B cell (primary cell): Measurements from ENCODE around the gene QPCT. TPM values are rescaled to one million over a fixed set of nuclear protein-coding genes. Genes with fewer than 3 reads are reported as not detected.
A peak's percentile ranks its signal among the peaks of the same experiment; 100 is the strongest.

ENCODE experiments used
- ATAC-seq: fragments of 200-7000 bp; cut with Tn5 transposase; one replicate; pipeline ENCODE4 v1.10.0; 2021; ENCODE audit warnings: low read depth, mild to moderate bottlenecking, moderate number of reproducible peaks, moderate library complexity
- CTCF ChIA-PET: fragments of 350-600 bp; sonication (Branson Sonifier 250); formaldehyde crosslinking; loops from one replicate; lab custom pipeline; 2021; ENCODE audit warnings: antibody characterized with exemption, inconsistent platforms; lab: Charles Lee
- POLR2A ChIA-PET: fragments of 350-600 bp; sonication (Branson Sonifier 250); formaldehyde crosslinking; loops from one replicate; lab custom pipeline; 2021; ENCODE audit warnings: antibody characterized with exemption; lab: Charles Lee
- DNase-seq: peaks from one replicate; pipeline ENCODE4 v3.0.0; 2013
- H2AFZ ChIP-seq: 2 replicates; pipeline ENCODE4 v1.6.1; 2012; ENCODE audit warnings: mild to moderate bottlenecking, low read depth, low read length; ENCODE audit not compliant: insufficient read depth, poor library complexity, severe bottlenecking
- H3K27ac ChIP-seq, 2 donors: 1 replicate in 1 of 2; 2 replicates in 1 of 2; pipeline ENCODE4 v1.5.1; 2012 to 2013; ENCODE audit warnings: low read length in 2 of 2, mild to moderate bottlenecking in 2 of 2, moderate library complexity in 1 of 2
- H3K27me3 ChIP-seq, 4 experiments: fragments of 200-600 bp in 1 of 4; sonication (generic) in 1 of 4; replicated peaks in 1 of 4; 1 replicate in 2 of 4; 2 replicates in 2 of 4; pipeline versions ENCODE4 v1.6.1 to v1.7.0; 2013 to 2016; ENCODE audit warnings: low read length in 3 of 4, mild to moderate bottlenecking in 2 of 4, mixed read lengths in 1 of 4, moderate library complexity in 1 of 4; ENCODE audit not compliant: insufficient read depth in 4 of 4, control insufficient read depth in 3 of 4; ENCODE audit errors: control extremely low read depth in 1 of 4
- H3K36me3 ChIP-seq, 2 experiments: replicated peaks in 1 of 2; 1 replicate in 1 of 2; 2 replicates in 1 of 2; pipeline versions ENCODE4 v1.6.1 to v1.7.1; 2013; ENCODE audit warnings: low read length in 1 of 2; ENCODE audit not compliant: insufficient read depth in 2 of 2, control insufficient read depth in 1 of 2; ENCODE audit errors: control extremely low read depth in 1 of 2, extremely low read depth in 1 of 2
- H3K4me1 ChIP-seq, 2 donors: fragments of 200-600 bp in 1 of 2; sonication (generic) in 1 of 2; 1 replicate in 1 of 2; 2 replicates in 1 of 2; pipeline versions ENCODE4 v1.5.1 to v1.6.1; 2013 to 2017; ENCODE audit warnings: low read length in 2 of 2; ENCODE audit not compliant: control insufficient read depth in 2 of 2, insufficient read depth in 2 of 2
- H3K4me2 ChIP-seq: replicated peaks from 2 replicates; pipeline ENCODE3; 2012; ENCODE audit warnings: mild to moderate bottlenecking, low read depth, low read length; ENCODE audit not compliant: poor library complexity, severe bottlenecking
- H3K4me3 ChIP-seq, 5 experiments: fragments of 200-600 bp in 1 of 5; sonication (generic) in 1 of 5; 1 replicate in 3 of 5; 2 replicates in 2 of 5; pipeline versions ENCODE4 v1.5.1 to v1.7.0; 2011 to 2016; ENCODE audit warnings: low read length in 4 of 5, mild to moderate bottlenecking in 4 of 5, low read depth in 2 of 5, control low read depth in 1 of 5, moderate library complexity in 1 of 5; ENCODE audit not compliant: insufficient read depth in 1 of 5; ENCODE audit errors: control extremely low read depth in 1 of 5, extremely low read depth in 1 of 5
- H3K79me2 ChIP-seq: fragments of 200-600 bp; sonication (generic); one replicate; pipeline ENCODE4 v1.6.0; 2016; ENCODE audit warnings: low read length; ENCODE audit not compliant: control insufficient read depth, insufficient read depth
- H3K9ac ChIP-seq: fragments of 200-600 bp; sonication (generic); 2 replicates; pipeline ENCODE4 v1.6.1; 2017; ENCODE audit warnings: mild to moderate bottlenecking, low read length, moderate library complexity
- H3K9me3 ChIP-seq, 3 donors: one replicate each; pipeline versions ENCODE4 v1.6.1 to v1.7.1; 2013; ENCODE audit warnings: low read length in 2 of 3; ENCODE audit not compliant: control insufficient read depth in 2 of 3, insufficient read depth in 1 of 3; ENCODE audit errors: control extremely low read depth in 1 of 3
- H4K20me1 ChIP-seq: 2 replicates; pipeline ENCODE4 v1.6.0; 2012; ENCODE audit warnings: mild to moderate bottlenecking, low read length; ENCODE audit not compliant: insufficient read depth, control insufficient read depth, poor library complexity, severe bottlenecking
- H3K27ac Mint-ChIP-seq: one replicate; pipeline ENCODE4 v1.8.0; 2021; ENCODE audit warnings: mixed read lengths
- H3K27me3 Mint-ChIP-seq: one replicate; pipeline ENCODE4 v1.8.0; 2021; ENCODE audit warnings: mixed read lengths
- H3K4me1 Mint-ChIP-seq: one replicate; pipeline ENCODE4 v1.8.0; 2021; ENCODE audit warnings: mixed read lengths
- H3K4me3 Mint-ChIP-seq: one replicate; pipeline ENCODE4 v1.8.0; 2021; ENCODE audit warnings: mixed read lengths
- H3K9me3 Mint-ChIP-seq: one replicate; pipeline ENCODE4 v1.8.0; 2022; ENCODE audit warnings: mixed read lengths; ENCODE audit not compliant: insufficient read depth
- EZH2 ChIP-seq: IDR thresholded peaks from 2 replicates; pipeline ENCODE4 v1.6.1; 2012; ENCODE audit warnings: borderline replicate concordance, low read depth, mild to moderate bottlenecking, moderate library complexity, low read length; ENCODE audit not compliant: insufficient read depth, poor library complexity, severe bottlenecking
- WGBS: methylation state at CpG from one replicate; pipeline ENCODE4 v1.1.5; 2013; ENCODE audit warnings: missing lambda C conversion rate; ENCODE audit not compliant: insufficient coverage; 5-methylcytosine and 5-hydroxymethylcytosine counted together
- intact Hi-C: fragments of 100-400 bp; cut with micrococcal nuclease; formaldehyde crosslinking; loops from one replicate; pipeline ENCODE4 v1.10.0; 2022
- polyA plus RNA-seq: library from polyadenylated mRNA; depleted of rRNA; stranded (reverse); fragments of >200 nt; gene quantifications from 2 replicates; pipeline ENCODE4 v1.2.3, GENCODE V29; 2012
- total RNA-seq, 2 donors: library from RNA; stranded (reverse); fragments of 120-200 nt in 1 of 2; gene quantifications; 1 replicate in 1 of 2; 2 replicates in 1 of 2; pipeline versions ENCODE4 v1.2.3 to v1.2.4, GENCODE V29; 2013 to 2022
- TF ChIP-seq, protein P1 (sequence below): fragments of 200-600 bp; IDR thresholded peaks from one replicate; pipeline ENCODE4 v1.8.0; 2022; ENCODE audit warnings: antibody characterized with exemption, mild to moderate bottlenecking

The QPCT gene
- total and polyA plus RNA-seq, 2 donors (not counting 1 experiment from before 2014, with no cell fraction given), result 0.48 to 2.1 TPM

DNA sequence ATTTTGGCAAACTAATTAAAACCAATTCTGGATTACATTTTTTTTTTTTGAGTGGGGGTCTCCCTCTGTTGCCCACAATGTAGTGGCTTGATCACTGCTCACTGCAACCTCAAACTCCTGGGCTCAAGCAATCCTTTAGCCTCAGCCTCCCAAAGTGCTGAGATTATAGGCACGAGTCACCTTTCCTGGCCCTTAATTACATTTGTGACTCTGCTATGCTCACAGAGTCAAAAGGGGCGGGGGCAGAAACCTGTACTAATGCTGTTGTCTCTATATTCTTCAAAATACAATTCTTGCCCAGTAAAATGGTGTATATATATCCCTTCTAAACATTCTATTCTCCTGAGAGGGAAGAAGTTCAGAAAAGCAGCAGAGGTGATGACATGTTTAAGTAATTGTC, 43.0 kb upstream of the QPCT start:
- peaks cover 94% of the 10 kb centered on the region for H3K79me2 ChIP-seq
- peaks cover 3% of the 10 kb centered on the region for H3K9me3 Mint-ChIP-seq
- no peaks in the 10 kb centered on the region for H3K27me3 Mint-ChIP-seq
- peaks cover 33% of the 10 kb centered on the region for H4K20me1 ChIP-seq
- peak overlapping the region; percentile 68 for H3K27ac Mint-ChIP-seq
- H3K4me1 ChIP-seq, result peaks cover 0 to 4% of the 10 kb centered on the region in 2 donors
- no peak overlapping the region for H3K27ac ChIP-seq
- no peak overlapping the region for H2AFZ ChIP-seq
- no peak overlapping the region for H3K4me2 ChIP-seq
- no peak overlapping the region for H3K9ac ChIP-seq
- POLR2A ChIA-PET, result interaction anchor here (0.7 kb wide), 1 partner anchor 534 kb away, joined by 4 read pairs; no protein-coding TSS in a partner anchor
- WGBS, result 89% methylated on average over 1 of the region's 2 CpGs
- H3K4me3 Mint-ChIP-seq, result no peak overlapping the region
- H3K36me3 ChIP-seq, result peaks cover 2 to 3% of the 10 kb centered on the region in 2 experiments
- peaks cover 0 to 8% (median 1%) of the 10 kb centered on the region in 3 donors for H3K9me3 ChIP-seq
- intact Hi-C loops, result no loop called here
- H3K4me1 Mint-ChIP-seq, result peaks cover 52% of the 10 kb centered on the region
- TF ChIP-seq EZH2, result no peak
- TF ChIP-seq, protein P1, sequence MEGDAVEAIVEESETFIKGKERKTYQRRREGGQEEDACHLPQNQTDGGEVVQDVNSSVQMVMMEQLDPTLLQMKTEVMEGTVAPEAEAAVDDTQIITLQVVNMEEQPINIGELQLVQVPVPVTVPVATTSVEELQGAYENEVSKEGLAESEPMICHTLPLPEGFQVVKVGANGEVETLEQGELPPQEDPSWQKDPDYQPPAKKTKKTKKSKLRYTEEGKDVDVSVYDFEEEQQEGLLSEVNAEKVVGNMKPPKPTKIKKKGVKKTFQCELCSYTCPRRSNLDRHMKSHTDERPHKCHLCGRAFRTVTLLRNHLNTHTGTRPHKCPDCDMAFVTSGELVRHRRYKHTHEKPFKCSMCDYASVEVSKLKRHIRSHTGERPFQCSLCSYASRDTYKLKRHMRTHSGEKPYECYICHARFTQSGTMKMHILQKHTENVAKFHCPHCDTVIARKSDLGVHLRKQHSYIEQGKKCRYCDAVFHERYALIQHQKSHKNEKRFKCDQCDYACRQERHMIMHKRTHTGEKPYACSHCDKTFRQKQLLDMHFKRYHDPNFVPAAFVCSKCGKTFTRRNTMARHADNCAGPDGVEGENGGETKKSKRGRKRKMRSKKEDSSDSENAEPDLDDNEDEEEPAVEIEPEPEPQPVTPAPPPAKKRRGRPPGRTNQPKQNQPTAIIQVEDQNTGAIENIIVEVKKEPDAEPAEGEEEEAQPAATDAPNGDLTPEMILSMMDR, result no peak
- CTCF ChIA-PET, result interaction anchor here (0.7 kb wide), 2 partner anchors 14 to 1869 kb away, joined by 3 read pairs; no protein-coding TSS in a partner anchor
- no peak for ATAC-seq
- no peak overlapping the region for H3K4me3 ChIP-seq
- H3K27me3 ChIP-seq, result no peaks in the 10 kb centered on the region
- no peak for DNase-seq

DNA sequence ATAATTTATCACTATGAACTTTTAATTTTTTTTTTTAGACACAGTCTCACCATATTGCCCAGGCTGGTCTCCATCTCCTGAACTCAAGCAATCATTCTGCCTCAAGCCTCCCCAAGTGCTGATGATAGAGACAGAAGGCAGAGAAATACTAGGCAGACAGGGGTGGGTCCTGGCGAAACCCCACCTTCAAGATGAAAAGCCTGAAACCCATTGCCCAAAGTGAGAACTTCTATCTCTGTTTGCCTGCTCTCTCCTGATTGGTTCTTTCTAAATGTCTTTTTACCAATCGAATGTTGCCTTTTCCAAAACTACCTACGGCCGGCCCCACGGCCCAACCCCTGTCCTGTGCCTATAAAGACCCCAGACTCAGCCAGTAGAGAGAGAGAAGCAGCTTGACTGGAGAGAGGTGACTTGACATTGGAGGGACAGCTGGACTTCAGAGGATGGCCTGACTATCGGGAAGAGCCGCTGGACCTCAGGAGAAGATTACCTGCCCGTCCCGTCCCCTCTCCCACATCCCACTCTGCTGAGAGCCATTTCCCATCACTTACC, 41.7 kb upstream of the QPCT start:
- 94% methylated on average over 3 of the region's 9 CpGs for WGBS
- H3K79me2 ChIP-seq, result peaks cover 97% of the 10 kb centered on the region
- no peak overlapping the region for H3K27ac ChIP-seq
- Mint-ChIP-seq H3K9me3 (peaks cover 3% of the 10 kb centered on the region), H3K4me3 (no peak overlapping the region), H3K27me3 (no peaks in the 10 kb centered on the region), H3K27ac (no peak overlapping the region), H3K4me1 (peaks cover 55% of the 10 kb centered on the region)
- POLR2A ChIA-PET, result no interaction called here
- no peak overlapping the region for H2AFZ ChIP-seq
- DNase-seq, result no peak
- CTCF ChIA-PET, result no interaction called here
- intact Hi-C loops, result no loop called here
- H3K4me3 ChIP-seq, result no peak overlapping the region
- no peaks in the 10 kb centered on the region for H3K27me3 ChIP-seq
- TF ChIP-seq, protein P1, result no peak
- no peak for TF ChIP-seq EZH2
- H3K4me1 ChIP-seq, result peaks cover 0 to 12% of the 10 kb centered on the region in 2 donors
- no peak overlapping the region for H3K9ac ChIP-seq
- H3K4me2 ChIP-seq, result no peak overlapping the region
- peaks cover 46% of the 10 kb centered on the region for H4K20me1 ChIP-seq
- peaks cover 2 to 3% of the 10 kb centered on the region in 2 experiments for H3K36me3 ChIP-seq
- H3K9me3 ChIP-seq, result peaks cover 0 to 8% (median 1%) of the 10 kb centered on the region in 3 donors
- ATAC-seq, result no peak
